GM19025 (cell line): ENCODE measurements around the gene PEX5L.
A peak's percentile ranks its signal among the peaks of the same experiment; 100 is the strongest.

Experiments used
- ATAC-seq: cut with Tn5 transposase; IDR thresholded peaks from one replicate; pipeline ENCODE4 v1.9.1; 2021; ENCODE audit warnings: mild to moderate bottlenecking, low read depth, moderate library complexity; ENCODE audit not compliant: unreplicated experiment

PEX5L gene

GRCh38 chr3:179853176-179853575, 183.6 kb downstream of the PEX5L start:
- ATAC-seq: no peak

DNA sequence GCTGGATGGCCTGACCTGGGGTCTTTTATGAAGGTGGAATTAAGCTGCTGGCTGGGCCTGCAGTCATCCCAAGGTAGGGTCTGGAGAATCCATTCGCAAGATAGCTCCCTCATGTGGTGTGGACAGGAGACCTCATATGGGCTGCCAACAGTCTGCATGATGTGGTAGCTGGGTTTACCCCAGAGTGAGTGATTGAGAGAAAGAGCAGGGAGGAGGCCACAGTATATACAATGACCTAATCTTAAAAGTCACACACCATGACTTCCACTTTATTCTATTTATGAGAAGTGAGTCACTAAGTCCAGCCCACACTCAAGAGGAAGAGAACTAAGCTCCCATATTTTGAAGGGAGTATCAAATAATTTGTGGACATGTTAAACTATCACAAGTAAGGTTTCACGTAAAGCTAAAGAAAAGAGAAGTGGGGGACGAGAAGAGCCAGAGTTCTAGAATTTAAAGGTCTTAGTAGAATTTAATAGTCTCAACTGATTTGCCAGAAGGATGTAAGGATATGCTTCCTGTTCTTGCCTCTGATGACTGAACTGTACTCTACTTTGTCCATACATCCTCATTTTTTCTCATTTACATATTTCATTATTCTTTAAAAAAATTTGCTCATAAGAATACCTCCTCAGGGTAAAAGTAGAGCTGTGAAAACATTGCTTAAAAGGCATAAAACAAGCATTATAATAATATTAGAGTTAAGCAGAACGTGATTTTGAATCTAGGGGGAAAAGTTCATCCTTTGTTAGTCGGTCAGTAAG, 184.4 kb downstream of the PEX5L start:
- ATAC-seq: no peak

DNA sequence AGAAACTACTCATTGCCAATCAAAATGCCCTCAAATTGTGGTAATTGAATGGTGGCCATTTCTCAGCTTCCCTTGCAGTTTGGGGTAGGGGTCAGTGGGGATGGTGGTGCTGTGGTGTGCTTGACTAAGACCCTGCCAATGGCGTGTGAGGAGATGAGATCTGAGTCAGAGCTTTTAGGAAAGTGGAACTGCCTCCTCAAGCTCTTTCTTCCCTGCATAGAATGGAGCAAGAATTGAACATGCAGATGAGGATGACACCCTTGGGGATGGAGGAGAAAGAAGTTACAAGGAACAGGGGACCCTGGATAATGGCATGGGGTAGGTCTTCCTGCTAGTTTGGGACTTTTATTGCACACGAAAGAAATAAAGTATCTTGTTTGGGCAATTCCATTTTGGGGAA, 188.0 kb downstream of the PEX5L start:
- ATAC-seq: no peak

DNA sequence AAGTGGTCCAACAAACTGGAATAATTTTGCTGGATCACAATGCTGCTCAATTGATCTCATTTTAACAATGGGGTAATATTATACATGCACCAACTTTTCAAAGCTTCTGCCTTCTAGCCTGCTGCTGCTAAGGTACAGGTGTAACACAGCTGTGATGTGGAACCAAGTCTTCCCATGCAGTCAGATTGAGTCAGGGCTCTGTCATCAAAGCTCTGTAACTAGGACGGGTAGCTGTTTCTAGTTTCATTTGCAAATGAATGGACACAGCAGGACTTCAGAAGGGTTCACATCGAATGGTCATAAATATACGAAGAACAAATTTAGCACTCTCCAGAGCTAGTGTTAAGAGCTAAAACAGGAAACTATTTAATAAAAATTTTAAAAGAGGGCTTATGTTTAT, 194.7 kb downstream of the PEX5L start:
- ATAC-seq: no peak

DNA sequence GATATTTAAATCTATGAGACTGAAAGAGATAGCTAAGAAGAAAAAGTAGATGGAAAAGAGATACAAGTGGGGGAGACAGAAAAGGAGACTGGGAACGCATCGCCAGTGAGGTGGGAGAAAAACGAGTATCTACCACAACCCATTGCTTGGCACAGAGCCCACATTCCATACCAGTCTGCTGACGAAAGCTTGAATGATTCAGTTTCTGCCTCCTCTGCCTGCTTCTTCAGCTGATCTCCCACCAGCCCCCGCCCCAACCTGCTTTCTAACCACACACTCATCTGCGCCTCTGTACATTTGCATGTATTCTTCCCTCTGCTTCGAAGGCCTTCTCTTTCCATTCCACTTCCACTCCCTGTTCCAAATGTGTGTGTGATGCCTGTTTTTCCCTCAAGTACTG, 195.8 kb downstream of the PEX5L start:
- ATAC-seq: no peak

DNA sequence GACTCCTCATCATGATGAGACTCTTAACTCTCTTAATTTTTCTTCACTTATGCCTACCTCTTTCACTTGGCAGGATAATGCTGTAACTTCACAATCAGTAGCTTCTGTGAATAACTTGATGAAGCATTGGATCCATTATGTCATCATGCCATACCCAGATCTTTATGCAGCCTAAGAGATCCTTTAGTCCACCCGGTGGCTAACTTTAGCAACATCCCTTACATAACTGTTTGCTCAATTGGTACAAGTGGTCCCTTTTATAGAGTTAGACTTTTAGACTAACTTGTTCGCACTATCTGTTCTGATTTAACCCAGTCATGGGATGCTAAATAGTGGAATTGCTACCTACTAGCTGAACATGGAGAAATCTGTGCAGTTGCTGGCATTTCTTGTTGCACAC, 199.4 kb downstream of the PEX5L start:
- no peak for ATAC-seq

- no peak for ATAC-seq
Observed at GRCh38 chr3:179833294-179833693, 203.4 kb downstream of the PEX5L start.

DNA sequence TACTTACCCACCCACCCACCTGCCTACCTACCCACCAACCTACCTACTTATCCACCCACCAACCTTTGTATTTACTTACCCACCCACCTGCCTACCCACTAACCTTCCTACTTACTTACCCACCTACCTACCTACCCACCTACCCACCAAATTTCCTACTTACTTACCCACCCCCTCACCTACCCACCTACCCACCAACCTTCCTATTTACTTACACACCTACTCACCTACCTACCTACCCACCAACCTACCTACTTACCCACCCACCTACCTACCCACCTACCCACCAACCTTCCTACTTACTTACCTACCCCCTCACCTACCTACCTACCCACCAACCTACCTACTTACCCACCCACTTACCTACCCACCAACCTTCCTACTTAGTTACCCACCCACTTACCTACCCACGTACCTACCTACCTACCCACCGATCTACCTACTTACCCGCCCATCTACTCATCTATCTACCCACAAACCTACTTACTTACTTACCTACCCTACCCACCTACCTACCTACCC, 204.3 kb downstream of the PEX5L start:
- ATAC-seq: no peak

DNA sequence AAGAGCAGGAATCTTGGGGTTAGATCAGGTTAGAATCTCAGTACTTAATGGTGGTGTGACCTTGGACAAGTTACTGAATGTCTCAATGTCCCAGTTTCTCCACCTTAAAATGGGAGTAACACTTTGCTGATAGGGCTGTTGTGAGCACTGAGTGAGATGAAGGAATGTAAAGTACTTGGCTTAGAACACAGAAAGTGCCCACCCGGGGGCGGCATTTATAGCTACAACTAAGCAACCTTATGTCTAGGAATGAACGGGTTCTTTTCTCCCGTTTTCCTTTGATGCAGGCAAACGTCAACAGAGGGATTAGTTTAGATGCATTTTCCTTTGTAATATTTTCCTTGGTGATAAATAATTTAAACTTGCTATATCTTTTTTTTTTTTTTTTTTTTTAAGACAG, 207.3 kb downstream of the PEX5L start:
- ATAC-seq: no peak

DNA sequence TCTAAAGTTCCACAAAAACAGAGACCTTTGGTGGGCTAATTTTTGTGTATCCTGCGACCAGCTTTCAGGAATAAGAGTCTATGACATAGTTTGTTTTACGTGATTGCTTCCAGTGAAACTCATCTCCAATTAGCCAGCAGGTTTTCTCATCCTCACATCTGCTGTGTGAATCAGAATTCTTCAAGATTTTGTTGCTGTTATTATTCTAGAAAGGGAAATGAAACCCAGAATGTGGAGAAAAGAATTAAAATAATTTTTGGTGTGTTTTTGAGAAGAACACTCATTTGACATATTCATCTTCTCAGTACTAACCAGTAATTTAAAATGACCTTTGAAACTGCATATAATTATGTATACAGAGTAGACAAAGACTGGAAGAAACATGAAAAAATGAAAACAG, 208.0 kb downstream of the PEX5L start:
- no peak for ATAC-seq

DNA sequence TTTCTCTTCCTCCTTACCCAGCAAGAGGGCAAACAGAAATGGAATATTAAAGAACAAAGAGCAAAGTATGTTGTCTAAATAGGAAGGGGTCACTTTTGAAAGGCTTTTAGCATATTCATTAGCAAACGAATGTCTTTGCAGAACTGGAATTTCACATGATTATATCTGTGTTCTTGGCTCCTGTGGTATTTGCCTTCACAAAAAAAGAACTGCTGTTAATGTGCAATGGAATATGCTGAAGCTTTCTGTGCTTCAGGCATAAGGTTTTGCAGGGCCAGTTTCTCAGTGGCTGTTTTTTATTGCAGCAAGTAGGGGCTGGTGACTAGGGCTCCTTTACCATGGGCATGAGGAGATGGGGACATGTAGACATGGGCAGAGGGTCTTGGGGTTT, 210.5 kb downstream of the PEX5L start:
- ATAC-seq: no peak

DNA sequence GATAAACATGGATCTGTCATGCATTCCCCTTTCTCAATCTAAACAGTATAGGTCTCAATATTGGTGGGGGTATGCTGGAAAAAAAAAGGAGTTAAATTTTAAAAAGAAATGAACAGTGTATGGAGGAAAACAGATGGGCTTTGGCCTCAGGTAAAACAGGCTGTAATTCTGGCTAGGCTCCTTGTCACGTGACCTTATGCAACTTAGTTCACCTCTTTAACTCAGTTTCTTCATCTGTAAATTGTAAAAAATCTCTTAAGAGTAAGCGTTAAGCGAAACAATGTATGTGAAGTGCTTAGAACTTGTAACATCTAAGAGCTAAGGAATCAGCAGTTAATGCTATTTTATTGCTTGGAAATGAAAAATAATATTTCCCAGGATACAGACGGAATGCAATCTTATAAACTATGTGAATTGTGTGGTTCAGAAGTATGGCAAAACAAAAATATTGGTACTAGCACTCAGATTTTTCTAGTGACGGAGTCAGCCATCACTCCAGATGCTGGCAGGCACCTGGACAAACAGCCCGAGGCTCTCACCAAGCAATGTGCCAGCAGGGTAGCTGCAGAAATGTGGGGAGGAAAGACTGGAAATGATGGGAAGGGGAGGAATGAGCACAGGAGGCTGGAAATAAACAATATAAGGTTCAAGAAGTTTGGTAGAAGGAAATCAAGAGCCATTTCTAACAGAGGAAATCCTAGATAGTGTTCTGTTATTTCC, 211.1 kb downstream of the PEX5L start:
- no peak for ATAC-seq

DNA sequence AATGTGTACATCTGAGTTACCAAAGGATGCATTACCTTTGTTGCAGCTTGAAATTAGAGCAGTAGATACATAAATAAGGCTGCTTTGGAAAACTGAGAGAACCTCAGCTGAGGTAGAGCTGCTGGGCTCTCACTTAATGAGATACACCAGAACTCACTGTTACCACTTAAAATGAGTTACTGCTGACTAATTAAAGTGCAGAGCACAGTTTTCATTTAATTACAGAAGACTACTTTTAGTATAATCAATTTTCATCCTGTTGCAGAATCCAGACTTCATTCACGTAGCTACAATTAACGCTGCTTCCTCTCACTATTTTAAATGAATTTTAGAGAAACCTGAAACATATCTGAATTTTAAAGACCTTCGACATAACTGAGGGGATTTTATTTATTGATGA, 214.4 kb downstream of the PEX5L start:
- ATAC-seq: no peak

- no peak for ATAC-seq
Observed at GRCh38 chr3:179819379-179819778, 217.4 kb downstream of the PEX5L start.

DNA sequence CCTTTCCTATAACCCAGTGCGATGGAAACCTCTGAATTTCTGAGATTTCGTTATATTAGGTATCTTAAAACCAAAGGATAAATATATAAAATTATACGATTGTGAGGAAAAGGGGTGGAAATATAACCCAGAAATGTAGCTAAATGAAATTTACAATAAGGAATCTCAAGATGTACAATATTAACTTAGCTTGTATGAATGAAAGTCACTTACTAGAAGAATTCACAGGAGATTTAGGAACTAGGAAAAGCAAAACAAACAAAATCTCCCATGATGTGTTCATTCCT, 224.7 kb downstream of the PEX5L start:
- ATAC-seq: no peak

DNA sequence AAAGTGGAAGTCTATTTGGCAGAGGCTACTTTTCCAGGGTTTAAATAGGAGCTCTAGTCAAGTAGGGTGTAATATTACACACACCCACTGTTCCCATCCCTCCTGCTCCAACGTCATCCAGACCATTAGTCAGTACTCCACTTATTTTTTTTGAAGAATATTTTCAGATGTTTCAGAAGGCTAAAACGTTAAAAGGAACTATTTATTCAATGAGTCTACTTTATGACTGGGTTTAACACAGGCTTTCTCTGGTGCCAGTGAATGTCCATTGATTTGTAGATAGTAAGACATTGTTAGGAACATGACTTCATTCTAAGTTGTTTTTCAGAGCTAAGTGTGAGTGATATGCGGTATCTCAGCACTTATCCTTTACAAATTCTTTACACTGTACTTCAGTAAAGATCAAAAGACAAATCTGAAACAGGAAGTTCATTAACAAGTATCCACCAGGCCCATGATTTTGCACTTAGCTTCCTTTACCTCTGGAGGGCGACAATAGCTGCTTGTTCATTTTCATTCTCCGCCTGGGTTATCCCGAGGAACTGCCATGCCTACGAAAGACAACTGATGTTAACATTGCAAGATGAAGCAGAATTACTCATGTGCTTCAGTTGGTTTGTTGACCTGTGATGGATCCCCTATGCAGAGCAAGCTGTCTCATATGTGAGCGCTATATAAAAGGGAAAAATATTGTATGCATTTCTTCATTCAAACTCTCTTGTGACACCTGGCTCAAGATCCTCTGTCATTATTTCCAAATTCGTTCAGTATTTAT, 225.2 kb downstream of the PEX5L start:
- ATAC-seq: peak; percentile 79

- no peak for ATAC-seq
Observed at GRCh38 chr3:179809639-179810038, 227.1 kb downstream of the PEX5L start.

- no peak for ATAC-seq
Observed at GRCh38 chr3:179807588-179807987, 229.1 kb downstream of the PEX5L start.

- ATAC-seq: no peak
Observed at GRCh38 chr3:179806177-179806576, 230.6 kb downstream of the PEX5L start.

GRCh38 chr3:179801856-179802255, 234.9 kb downstream of the PEX5L start:
- no peak for ATAC-seq

- no peak for ATAC-seq
Observed at GRCh38 chr3:179801263-179801662, 235.5 kb downstream of the PEX5L start.
